ENCODE measurements around the gene NSMCE1.

NSMCE1 gene

GRCh38 chr16:27232901-27233625 lies 35.5 kb downstream of the NSMCE1 start:
- ATAC-seq (replicated peaks) (no peak), DNase-seq (no peak)
- peaks cover 69 to 75% of the 10 kb centered on the region in 2 donors for H3K4me1 Mint-ChIP-seq (ENCODE audit: low read depth in 2 of 2)
- peak overlapping the region; percentile 90 to 98 for H3K27ac Mint-ChIP-seq
- H3K27me3 Mint-ChIP-seq, result no peaks in the 10 kb centered on the region
- H3K9me3 Mint-ChIP-seq, result no peaks in the 10 kb centered on the region
- H3K36me3 Mint-ChIP-seq (ENCODE audit: insufficient read depth), result peaks cover 29% of the 10 kb centered on the region
- H3K4me3 Mint-ChIP-seq, result peak overlapping the region; percentile 81 to 85

GRCh38 chr16:27232061-27232900 lies 36.3 kb downstream of the NSMCE1 start:
- Mint-ChIP-seq H3K36me3 (ENCODE audit: insufficient read depth) (peaks cover 27% of the 10 kb centered on the region), H3K9me3 (no peaks in the 10 kb centered on the region), H3K4me1 (ENCODE audit: low read depth in 2 of 2) (peaks cover 61 to 69% of the 10 kb centered on the region in 2 donors), H3K27ac (peak overlapping the region; percentile 90 to 98), H3K4me3 (peak overlapping the region; percentile 81 to 85), H3K27me3 (no peaks in the 10 kb centered on the region)
- ATAC-seq (replicated peaks) (no peak), DNase-seq (no peak)

- Mint-ChIP-seq H3K27me3 (no peaks in the 10 kb centered on the region), H3K4me3 (peak overlapping the region; percentile 81 to 85), H3K9me3 (no peaks in the 10 kb centered on the region), H3K36me3 (ENCODE audit: insufficient read depth) (peaks cover 21% of the 10 kb centered on the region), H3K4me1 (ENCODE audit: low read depth in 2 of 2) (peaks cover 55 to 65% of the 10 kb centered on the region in 2 donors), H3K27ac (peak overlapping the region; percentile 90 to 98)
- ATAC-seq (replicated peaks) (no peak), DNase-seq (no peak)
Observed at GRCh38 chr16:27231692-27232060, 36.9 kb downstream of the NSMCE1 start.

GRCh38 chr16:27230562-27231001 lies 38.0 kb downstream of the NSMCE1 start:
- Mint-ChIP-seq H3K36me3 (ENCODE audit: insufficient read depth) (peaks cover 12% of the 10 kb centered on the region), H3K27ac (peak overlapping the region; percentile 90 to 98), H3K4me3 (peak overlapping the region; percentile 81 to 85), H3K9me3 (no peaks in the 10 kb centered on the region), H3K27me3 (no peaks in the 10 kb centered on the region), H3K4me1 (ENCODE audit: low read depth in 2 of 2) (peaks cover 56 to 68% of the 10 kb centered on the region in 2 donors)
- ATAC-seq (replicated peaks), result peak; percentile 67
- DNase-seq, result peak; percentile 72 to 74 (median 73)

- H3K27ac Mint-ChIP-seq, result peak overlapping the region; percentile 90 to 98
- H3K4me1 Mint-ChIP-seq (ENCODE audit: low read depth in 2 of 2), result peaks cover 51 to 64% of the 10 kb centered on the region in 2 donors
- DNase-seq (no peak), ATAC-seq (replicated peaks) (no peak)
- no peaks in the 10 kb centered on the region for H3K9me3 Mint-ChIP-seq
- H3K36me3 Mint-ChIP-seq (ENCODE audit: insufficient read depth), result peaks cover 6% of the 10 kb centered on the region
- H3K27me3 Mint-ChIP-seq, result no peaks in the 10 kb centered on the region
- H3K4me3 Mint-ChIP-seq, result peak overlapping the region in 1 of 2 donors; percentile 85
Observed at GRCh38 chr16:27229891-27230470, 38.6 kb downstream of the NSMCE1 start.

GRCh38 chr16:27228621-27229501 lies 39.7 kb downstream of the NSMCE1 start:
- H3K4me3 Mint-ChIP-seq, result peak overlapping the region in 1 of 2 donors; percentile 5
- H3K4me1 Mint-ChIP-seq (ENCODE audit: low read depth in 2 of 2), result peaks cover 39 to 56% of the 10 kb centered on the region in 2 donors
- H3K9me3 Mint-ChIP-seq, result no peaks in the 10 kb centered on the region
- no peak for ATAC-seq (replicated peaks)
- DNase-seq, result no peak
- H3K27me3 Mint-ChIP-seq, result no peaks in the 10 kb centered on the region
- H3K27ac Mint-ChIP-seq, result peak overlapping the region; percentile 71 to 90
- H3K36me3 Mint-ChIP-seq (ENCODE audit: insufficient read depth), result peaks cover 9% of the 10 kb centered on the region

- H3K27ac Mint-ChIP-seq, result peak overlapping the region in 1 of 2 donors; percentile 86
Observed at GRCh38 chr16:27228045-27228444, 40.5 kb downstream of the NSMCE1 start.

GRCh38 chr16:27226976-27227705 lies 41.4 kb downstream of the NSMCE1 start:
- Mint-ChIP-seq H3K4me3 (peak overlapping the region in 1 of 2 donors; percentile 33), H3K27ac (peak overlapping the region; percentile 73 to 86), H3K9me3 (no peaks in the 10 kb centered on the region), H3K4me1 (ENCODE audit: low read depth in 2 of 2) (peaks cover 33 to 43% of the 10 kb centered on the region in 2 donors), H3K36me3 (ENCODE audit: insufficient read depth) (peaks cover 7% of the 10 kb centered on the region), H3K27me3 (no peaks in the 10 kb centered on the region)
- DNase-seq (no peak), ATAC-seq (replicated peaks) (no peak)

More at GRCh38 chr16:27228045-27228444, 40.5 kb downstream of the NSMCE1 start:
- Mint-ChIP-seq H3K36me3 (ENCODE audit: insufficient read depth) (peaks cover 7% of the 10 kb centered on the region), H3K27me3 (no peaks in the 10 kb centered on the region), H3K9me3 (no peaks in the 10 kb centered on the region), H3K4me3 (no peak overlapping the region), H3K4me1 (ENCODE audit: low read depth in 2 of 2) (peaks cover 38 to 51% of the 10 kb centered on the region in 2 donors)
- no peak for DNase-seq
- ATAC-seq (replicated peaks), result no peak

- Mint-ChIP-seq H3K27ac (peak overlapping the region; percentile 73 to 86), H3K9me3 (no peaks in the 10 kb centered on the region), H3K4me3 (peak overlapping the region in 1 of 2 donors; percentile 33), H3K27me3 (no peaks in the 10 kb centered on the region), H3K4me1 (ENCODE audit: low read depth in 2 of 2) (peaks cover 27 to 36% of the 10 kb centered on the region in 2 donors), H3K36me3 (ENCODE audit: insufficient read depth) (peaks cover 7% of the 10 kb centered on the region)
- no peak for DNase-seq
- ATAC-seq (replicated peaks), result no peak
Observed at GRCh38 chr16:27226476-27226875, 42.1 kb downstream of the NSMCE1 start.

GRCh38 chr16:27225536-27226360 lies 42.8 kb downstream of the NSMCE1 start:
- H3K4me3 Mint-ChIP-seq, result peak overlapping the region in 1 of 2 donors; percentile 33
- peaks cover 20 to 29% of the 10 kb centered on the region in 2 donors for H3K4me1 Mint-ChIP-seq (ENCODE audit: low read depth in 2 of 2)
- H3K9me3 Mint-ChIP-seq, result no peaks in the 10 kb centered on the region

GRCh38 chr16:27224741-27225300 lies 43.8 kb downstream of the NSMCE1 start:
- DNase-seq, result no peak
- no peaks in the 10 kb centered on the region for H3K9me3 Mint-ChIP-seq

More at GRCh38 chr16:27225536-27226360, 42.8 kb downstream of the NSMCE1 start:
- Mint-ChIP-seq H3K27ac (peak overlapping the region; percentile 73 to 86), H3K36me3 (ENCODE audit: insufficient read depth) (peaks cover 7% of the 10 kb centered on the region), H3K27me3 (no peaks in the 10 kb centered on the region)
- ATAC-seq (replicated peaks), result no peak
- no peak for DNase-seq

More at GRCh38 chr16:27224741-27225300, 43.8 kb downstream of the NSMCE1 start:
- peaks cover 14 to 23% of the 10 kb centered on the region in 2 donors for H3K4me1 Mint-ChIP-seq (ENCODE audit: low read depth in 2 of 2)
- no peak for ATAC-seq (replicated peaks)
- no peaks in the 10 kb centered on the region for H3K27me3 Mint-ChIP-seq
- H3K36me3 Mint-ChIP-seq (ENCODE audit: insufficient read depth), result peaks cover 7% of the 10 kb centered on the region
- H3K27ac Mint-ChIP-seq, result peak overlapping the region; percentile 41 to 64
- no peak overlapping the region for H3K4me3 Mint-ChIP-seq
